LNCaP clone FGC (cell line): ENCODE data around the gene ST7.

Experiments
- DNase-seq: peaks from one replicate; pipeline ENCODE4 v3.0.0-alpha.2; 2011; ENCODE audit warnings: low read depth
- H3K4me3 ChIP-seq: 2 replicates; pipeline ENCODE4 v1.5.1; 2011; ENCODE audit warnings: mild to moderate bottlenecking, low read depth, low read length, control low read depth
- TF ChIP-seq, protein P1 (sequence below): IDR thresholded peaks from 2 replicates; pipeline ENCODE4 v1.5.1; 2012; ENCODE audit warnings: mild to moderate bottlenecking; ENCODE audit not compliant: control insufficient read depth, insufficient read depth; ENCODE audit errors: extremely low read depth

Gene ST7

DNA sequence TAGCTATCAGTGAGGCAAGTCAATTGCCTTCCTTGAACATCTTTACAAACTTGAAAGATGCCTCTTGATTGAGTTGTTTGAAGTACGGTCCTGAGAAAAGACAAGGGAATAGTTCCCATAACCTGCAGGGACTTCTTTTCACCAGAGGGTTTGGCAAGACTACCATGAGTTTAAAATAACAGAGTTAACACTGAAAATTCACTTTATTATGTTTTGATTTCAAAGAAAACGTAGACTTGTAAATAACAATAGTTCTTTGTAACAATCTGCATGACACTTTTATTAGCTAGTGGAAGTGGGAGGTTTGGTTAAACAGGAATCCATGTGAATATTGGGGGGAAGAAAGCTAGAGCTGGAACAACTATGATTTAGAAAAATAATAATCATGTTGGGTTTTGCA lies 320.0 kb downstream of the ST7 start:
- TF ChIP-seq, protein P1, sequence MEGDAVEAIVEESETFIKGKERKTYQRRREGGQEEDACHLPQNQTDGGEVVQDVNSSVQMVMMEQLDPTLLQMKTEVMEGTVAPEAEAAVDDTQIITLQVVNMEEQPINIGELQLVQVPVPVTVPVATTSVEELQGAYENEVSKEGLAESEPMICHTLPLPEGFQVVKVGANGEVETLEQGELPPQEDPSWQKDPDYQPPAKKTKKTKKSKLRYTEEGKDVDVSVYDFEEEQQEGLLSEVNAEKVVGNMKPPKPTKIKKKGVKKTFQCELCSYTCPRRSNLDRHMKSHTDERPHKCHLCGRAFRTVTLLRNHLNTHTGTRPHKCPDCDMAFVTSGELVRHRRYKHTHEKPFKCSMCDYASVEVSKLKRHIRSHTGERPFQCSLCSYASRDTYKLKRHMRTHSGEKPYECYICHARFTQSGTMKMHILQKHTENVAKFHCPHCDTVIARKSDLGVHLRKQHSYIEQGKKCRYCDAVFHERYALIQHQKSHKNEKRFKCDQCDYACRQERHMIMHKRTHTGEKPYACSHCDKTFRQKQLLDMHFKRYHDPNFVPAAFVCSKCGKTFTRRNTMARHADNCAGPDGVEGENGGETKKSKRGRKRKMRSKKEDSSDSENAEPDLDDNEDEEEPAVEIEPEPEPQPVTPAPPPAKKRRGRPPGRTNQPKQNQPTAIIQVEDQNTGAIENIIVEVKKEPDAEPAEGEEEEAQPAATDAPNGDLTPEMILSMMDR, result no peak
- DNase-seq, result no peak
- H3K4me3 ChIP-seq, result no peak overlapping the region

DNA sequence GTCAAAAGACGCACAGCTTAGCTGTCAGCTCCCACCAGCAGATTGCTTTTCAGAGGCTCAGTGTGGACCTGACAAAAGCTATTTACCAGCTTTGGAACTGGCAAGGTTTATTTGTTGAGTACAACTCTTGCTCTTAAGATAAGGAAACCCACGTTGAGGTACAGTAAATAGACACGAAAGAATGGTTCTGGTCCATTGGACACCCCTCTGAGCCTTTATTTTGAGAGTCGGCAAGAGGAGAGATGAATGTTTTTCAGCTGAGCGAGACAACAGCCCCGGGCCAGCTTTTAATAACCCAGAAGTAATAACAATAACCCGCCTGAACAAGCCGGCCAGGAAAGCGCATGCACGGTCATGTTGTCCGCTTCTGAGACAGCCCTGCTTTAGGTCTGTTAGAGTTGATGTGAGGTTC lies 320.5 kb downstream of the ST7 start:
- TF ChIP-seq, protein P1, result no peak
- no peak overlapping the region for H3K4me3 ChIP-seq
- DNase-seq, result no peak

DNA sequence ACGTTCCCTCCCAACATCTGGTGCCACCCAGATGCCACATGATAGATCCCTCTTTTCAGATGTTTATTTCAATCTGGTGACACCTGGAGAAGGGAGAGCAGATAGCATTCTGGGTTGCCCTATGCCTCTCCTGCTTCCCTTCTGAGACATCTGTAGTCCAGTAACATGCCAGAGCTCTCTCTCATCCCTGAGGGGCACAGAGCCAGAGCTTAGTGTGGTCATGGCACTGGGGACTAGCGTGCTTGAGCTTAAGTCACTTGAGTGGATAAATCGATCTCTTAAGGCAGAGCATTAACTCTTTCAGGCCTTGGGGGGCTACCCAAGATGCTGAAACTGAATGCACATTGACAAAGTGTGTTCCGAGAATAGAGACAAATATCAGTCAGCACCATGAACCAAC lies 321.6 kb downstream of the ST7 start:
- TF ChIP-seq, protein P1, result no peak

DNA sequence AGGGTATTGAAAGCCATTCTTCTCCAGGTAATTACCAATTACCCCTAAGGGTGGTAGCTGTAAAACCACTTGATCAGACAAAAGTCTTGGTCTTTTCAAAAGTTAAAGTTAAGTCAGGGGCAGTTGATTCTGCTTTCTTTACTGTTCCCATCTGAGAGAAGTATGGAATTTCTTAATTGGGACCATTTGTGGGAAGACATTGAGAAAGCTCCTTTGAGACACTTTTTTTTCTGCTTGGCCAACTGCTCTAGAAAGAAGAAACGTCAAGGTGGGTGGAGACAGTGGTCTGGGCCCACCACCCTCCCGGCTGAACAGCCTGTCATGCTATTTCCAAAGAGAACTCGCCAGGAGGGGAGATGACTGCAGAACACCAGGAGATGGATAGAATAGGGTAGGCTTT lies 324.3 kb downstream of the ST7 start:
- DNase-seq, result no peak
- no peak overlapping the region for H3K4me3 ChIP-seq
- TF ChIP-seq, protein P1, result no peak

More for the DNA sequence above, 321.6 kb downstream of the ST7 start:
- no peak overlapping the region for H3K4me3 ChIP-seq
- DNase-seq, result no peak

DNA sequence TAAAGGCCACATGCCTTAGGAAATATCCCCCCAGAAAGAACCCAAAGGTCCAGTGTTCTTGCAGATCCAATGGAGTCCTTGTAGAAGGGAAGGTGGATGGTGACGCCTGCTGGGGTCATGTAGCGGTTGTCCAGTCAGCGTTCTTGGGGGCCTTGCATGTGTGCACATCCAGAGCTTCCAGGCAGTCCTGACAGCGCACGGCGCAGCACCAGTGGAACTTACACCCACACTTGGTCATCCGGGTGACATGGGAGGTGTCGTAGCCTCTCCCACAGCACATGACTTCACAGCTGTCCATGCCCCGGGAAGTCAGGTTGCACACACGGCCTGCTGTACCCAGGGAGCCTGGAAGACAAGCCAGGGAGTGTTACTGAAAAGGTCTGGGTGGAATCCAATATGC lies 324.7 kb downstream of the ST7 start:
- DNase-seq, result no peak
- H3K4me3 ChIP-seq, result no peak overlapping the region
- TF ChIP-seq, protein P1, result no peak

DNA sequence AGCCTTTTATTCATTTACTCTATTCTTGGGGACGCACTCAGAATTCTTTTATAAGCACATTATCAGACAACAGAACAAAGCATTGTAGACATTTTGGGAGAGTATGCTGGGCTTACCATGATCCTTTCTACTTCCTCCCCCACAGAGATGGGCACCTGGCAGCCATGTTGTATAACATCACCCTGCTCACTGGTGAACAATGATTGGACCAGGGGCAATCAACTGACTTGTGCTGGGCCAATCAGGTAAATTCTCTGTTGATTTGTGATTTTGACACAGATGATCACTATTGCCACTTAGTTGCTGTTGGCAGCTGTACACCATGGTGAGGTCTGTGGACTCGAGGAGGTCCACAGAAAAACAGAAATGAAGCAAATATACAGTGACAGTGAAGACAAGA lies 325.9 kb downstream of the ST7 start:
- no peak overlapping the region for H3K4me3 ChIP-seq
- DNase-seq, result no peak
- TF ChIP-seq, protein P1, result no peak
